ENCODE data around the gene FAM3C. TPM values are rescaled to one million over a fixed set of nuclear protein-coding genes. Genes with fewer than 3 reads are reported as not detected.

FAM3C gene
- total and polyA plus RNA-seq, 2 of the 8 experiments (the other 6 are each of a cell fraction or from before 2014, with no cell fraction given), result 27.0 to 77.7 TPM

DNA sequence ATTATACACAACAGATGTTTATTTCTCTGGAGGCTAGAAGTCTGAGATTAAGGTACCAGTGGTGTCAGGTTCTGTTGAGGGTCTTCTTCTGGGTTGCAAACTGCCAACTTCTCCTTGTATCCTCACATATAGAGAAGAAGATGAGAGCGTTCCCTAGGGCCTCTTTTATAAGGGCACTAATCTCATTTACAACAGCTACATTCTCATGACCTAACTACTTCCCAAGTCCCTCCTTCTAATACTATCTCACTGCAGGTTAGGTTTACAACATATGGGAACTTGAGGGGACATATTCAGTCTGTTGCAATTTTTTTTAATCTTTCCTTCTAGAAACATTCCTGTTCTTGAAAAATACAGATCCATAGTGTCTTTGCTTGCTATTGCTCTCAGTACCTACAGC, 18.3 kb upstream of the FAM3C start:
- 91% methylated on average over 1 of the region's 1 CpG; no CpG with 5 or more reads in 1 of the 2 experiments for WGBS, 2 experiments (ENCODE audit: extremely low coverage in 1 of 2, insufficient coverage in 1 of 2, insufficient read length in 1 of 2, insufficient replicate concordance in 2 of 2, low coverage in 1 of 2, low lambda C conversion rate in 2 of 2, missing lambda C conversion rate in 1 of 2)
- Histone ChIP-seq H3K27ac (ENCODE audit: low read depth, low read length) (no peak overlapping the region), H3K4me2 (ENCODE audit: insufficient read depth in 1 of 2, low read depth in 2 of 2, low read length in 2 of 2) (no peak overlapping the region), H3K14ac (ENCODE audit: insufficient read length) (no peak overlapping the region), H3K4me3 (ENCODE audit: extremely low read depth in 1 of 4, insufficient read depth in 2 of 4, low read depth in 3 of 4, low read length in 4 of 4) (no peak overlapping the region), H2AK5ac (ENCODE audit: low read depth, low read length) (no peak overlapping the region), H3K23me2 (ENCODE audit: low read depth, low read length) (no peaks in the 10 kb centered on the region; the same call in 1 of the 2 replicates), H3K9ac (replicated peaks in 1 of 4; ENCODE audit: extremely low read depth in 1 of 4, low read depth in 3 of 4, low read length in 3 of 4) (no peak overlapping the region), H2BK20ac (ENCODE audit: low read length) (no peak overlapping the region), H4K20me1 (replicated peaks in 1 of 2; ENCODE audit: control insufficient read depth in 1 of 2, insufficient read depth in 2 of 2, low read length in 2 of 2) (no peaks in the 10 kb centered on the region), H4K91ac (replicated peaks; ENCODE audit: insufficient read length, low read length) (no peak overlapping the region), H2BK120ac (replicated peaks; ENCODE audit: low read depth, low read length) (no peak overlapping the region), H4K8ac (ENCODE audit: extremely low read depth, insufficient read depth, low read length) (no peak overlapping the region), H3K27me3 (replicated peaks in 1 of 4; ENCODE audit: control insufficient read depth in 3 of 4, extremely low read depth in 1 of 4, insufficient read depth in 3 of 4, low read length in 3 of 4) (no peaks in the 10 kb centered on the region), H3K56ac (replicated peaks; ENCODE audit: insufficient read length, low read depth, low read length) (no peak overlapping the region), H4K5ac (ENCODE audit: insufficient read length, low read depth, low read length) (no peak overlapping the region), H3K36me3 (ENCODE audit: control insufficient read depth in 2 of 4, insufficient read depth in 4 of 4, low read length in 3 of 4) (no peaks in the 10 kb centered on the region), H2AFZ (ENCODE audit: low read length) (no peak overlapping the region), H2BK15ac (ENCODE audit: low read length) (no peak overlapping the region), H3K79me2 (ENCODE audit: control insufficient read depth in 1 of 2, insufficient read depth in 2 of 2, low read length in 2 of 2) (no peaks in the 10 kb centered on the region), H2BK5ac (ENCODE audit: low read depth, low read length) (no peak overlapping the region), H3K18ac (ENCODE audit: extremely low read depth, low read length) (no peak overlapping the region), H2BK12ac (ENCODE audit: low read depth, low read length) (no peak overlapping the region), H3K4me1 (replicated peaks in 1 of 4; ENCODE audit: control insufficient read depth in 3 of 4, insufficient read depth in 4 of 4, low read length in 3 of 4) (peaks cover 0 to 3% (median 0%) of the 10 kb centered on the region in 4 experiments; a peak in 2 of 7 replicates), H3K23ac (ENCODE audit: insufficient read length) (no peak overlapping the region), H3K79me1 (ENCODE audit: low read depth, low read length) (no peaks in the 10 kb centered on the region), H3K9me3 (ENCODE audit: insufficient read depth in 2 of 2, low read depth in 1 of 2, low read length in 1 of 2) (no peaks in the 10 kb centered on the region), H3K4ac (replicated peaks; ENCODE audit: insufficient read length, low read depth, low read length) (no peak overlapping the region)
- TF ChIP-seq, protein P1, sequence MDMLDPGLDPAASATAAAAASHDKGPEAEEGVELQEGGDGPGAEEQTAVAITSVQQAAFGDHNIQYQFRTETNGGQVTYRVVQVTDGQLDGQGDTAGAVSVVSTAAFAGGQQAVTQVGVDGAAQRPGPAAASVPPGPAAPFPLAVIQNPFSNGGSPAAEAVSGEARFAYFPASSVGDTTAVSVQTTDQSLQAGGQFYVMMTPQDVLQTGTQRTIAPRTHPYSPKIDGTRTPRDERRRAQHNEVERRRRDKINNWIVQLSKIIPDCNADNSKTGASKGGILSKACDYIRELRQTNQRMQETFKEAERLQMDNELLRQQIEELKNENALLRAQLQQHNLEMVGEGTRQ (IDR thresholded peaks at IDR 0.05; ENCODE audit: low read length), result no peak
- TF ChIP-seq CBX5 (IDR thresholded peaks at IDR 0.05; ENCODE audit: low read depth, low read length) (no peak), PHF8 (conservative IDR thresholded peaks at IDR 0.05; ENCODE audit: low read depth, low read length) (no peak), CHD2 (IDR thresholded peaks at IDR 0.05; ENCODE audit: low read length) (no peak), NANOG (IDR thresholded peaks at IDR 0.05; ENCODE audit: insufficient read depth, low read depth, low read length, poor library complexity, severe bottlenecking) (no peak), RFX5 (IDR thresholded peaks at IDR 0.05; ENCODE audit: borderline replicate concordance, low read depth, low read length) (no peak), SIX5 (IDR thresholded peaks at IDR 0.05; ENCODE audit: low read depth, low read length) (no peak), CHD1 (IDR thresholded peaks at IDR 0.05; ENCODE audit: low read depth, low read length) (no peak), RBBP5 (IDR thresholded peaks at IDR 0.05; ENCODE audit: borderline replicate concordance, low read depth, low read length) (no peak)
- TF ChIP-seq, protein P2, sequence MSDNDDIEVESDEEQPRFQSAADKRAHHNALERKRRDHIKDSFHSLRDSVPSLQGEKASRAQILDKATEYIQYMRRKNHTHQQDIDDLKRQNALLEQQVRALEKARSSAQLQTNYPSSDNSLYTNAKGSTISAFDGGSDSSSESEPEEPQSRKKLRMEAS (IDR thresholded peaks at IDR 0.05), result no peak
- POLR2A ChIA-PET (ENCODE audit: partially characterized antibody), result interaction anchor here (0.6 kb wide), 1 partner anchor 47 kb away, joined by 3 read pairs; no protein-coding TSS in a partner anchor
- no peak for DNase-seq (ENCODE audit: low read depth in 1 of 2, low spot score in 2 of 2)
- CTCF ChIA-PET (ENCODE audit: partially characterized antibody), result interaction anchor here (0.7 kb wide), 1 partner anchor 59 kb away, joined by 4 read pairs; no protein-coding TSS in a partner anchor
- no peak for FAIRE-seq
